D721Med (cell line): Measurements from ENCODE around the gene OR3A2.
"Not testable (repeated sequence)": the region's sequence is repeated elsewhere in the genome, so short reads cannot be mapped to it uniquely, and the experiment has no call there.

Source experiments
- DNase-seq: peaks from one replicate; pipeline ENCODE4 v3.0.0; 2011; ENCODE audit warnings: low spot score; ENCODE audit not compliant: insufficient read length
- FAIRE-seq: peaks from 2 replicates; lab custom pipeline; 2011; peaks lifted over from hg19 to GRCh38; lab: Jason Lieb, UNC
- CTCF ChIP-seq: IDR thresholded peaks from 2 replicates; pipeline ENCODE4 v1.5.1; 2012; ENCODE audit warnings: mild to moderate bottlenecking, control low read depth; ENCODE audit not compliant: insufficient read depth; ENCODE audit errors: missing control alignments

Gene OR3A2

GRCh38 chr17:3276126-3276525, 110.0 kb downstream of the OR3A2 start:
- FAIRE-seq (no peak), DNase-seq (no peak)
- no peak for TF ChIP-seq CTCF

DNA sequence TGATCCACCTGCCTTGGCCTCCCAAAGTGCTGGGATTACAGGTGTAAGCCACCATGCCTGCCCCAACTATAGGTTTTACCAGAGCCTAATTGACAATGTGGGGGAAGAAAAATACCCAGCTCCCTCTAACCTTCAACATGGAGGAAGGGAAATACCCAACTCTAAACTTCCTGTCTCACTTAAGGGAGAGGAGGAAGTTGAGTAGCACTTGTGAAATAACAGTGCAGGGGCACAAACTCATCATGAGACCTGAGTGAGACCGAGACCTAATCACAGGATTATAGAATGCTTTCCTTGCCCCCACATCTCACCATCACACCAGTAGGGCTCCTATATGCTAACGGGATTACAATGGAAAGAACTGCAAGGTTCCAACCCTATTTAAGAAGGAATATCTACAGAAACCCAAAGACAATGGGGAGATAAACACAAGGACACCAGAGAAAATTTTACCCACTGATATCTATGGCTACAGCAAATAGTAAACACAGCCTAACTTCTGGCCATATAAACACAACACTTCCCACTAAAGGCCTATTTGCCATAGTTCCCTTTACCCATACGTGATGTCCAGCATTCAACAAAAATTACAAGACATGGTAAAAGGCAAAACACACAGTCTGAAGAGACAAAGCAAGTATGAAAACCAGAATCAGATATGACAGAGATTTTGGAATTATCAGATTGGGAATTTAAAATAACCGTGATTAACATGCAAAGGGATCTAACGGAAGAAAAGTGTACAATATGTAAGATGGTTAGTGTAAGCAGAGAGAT, 114.8 kb downstream of the OR3A2 start:
- no peak for TF ChIP-seq CTCF
- FAIRE-seq (no peak), DNase-seq (no peak)

- FAIRE-seq, result no peak
- DNase-seq, result no peak
- TF ChIP-seq CTCF, result no peak
Observed at GRCh38 chr17:3260600-3260999, 125.5 kb downstream of the OR3A2 start.

GRCh38 chr17:3260163-3260562, 125.9 kb downstream of the OR3A2 start:
- DNase-seq (no peak), FAIRE-seq (no peak)
- no peak for TF ChIP-seq CTCF

DNA sequence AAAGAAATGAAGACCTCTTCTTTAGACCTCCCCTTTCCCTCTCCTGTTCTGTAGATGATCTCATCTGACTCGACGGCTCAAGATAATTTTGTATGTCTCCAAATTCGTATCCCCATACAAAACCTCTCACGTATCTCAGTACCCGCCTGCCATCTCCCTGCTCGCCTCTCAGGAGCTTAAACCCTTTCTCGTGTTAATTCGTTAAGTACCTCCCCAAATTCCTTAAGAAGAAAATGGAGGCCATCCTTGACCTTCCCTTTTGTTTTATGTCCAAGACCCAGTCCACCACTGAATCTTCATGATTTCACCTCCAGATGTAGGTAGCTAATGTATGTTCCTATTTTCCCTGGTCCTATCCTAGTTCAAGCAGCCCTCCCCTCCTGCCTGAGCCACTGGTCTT, 129.5 kb downstream of the OR3A2 start:
- TF ChIP-seq CTCF, result no peak
- no peak for DNase-seq
- FAIRE-seq, result no peak

GRCh38 chr17:3249013-3249412, 137.1 kb downstream of the OR3A2 start:
- not testable (repeated sequence) for FAIRE-seq, DNase-seq

- not testable (repeated sequence) for FAIRE-seq, DNase-seq
Observed at GRCh38 chr17:3244841-3245240, 141.3 kb downstream of the OR3A2 start.

- DNase-seq, FAIRE-seq: not testable (repeated sequence)
Observed at GRCh38 chr17:3241044-3241443, 145.1 kb downstream of the OR3A2 start.

- DNase-seq, FAIRE-seq: not testable (repeated sequence)
Observed at GRCh38 chr17:3238685-3239084, 147.4 kb downstream of the OR3A2 start.

GRCh38 chr17:3232300-3232699, 153.8 kb downstream of the OR3A2 start:
- not testable (repeated sequence) for FAIRE-seq

More at GRCh38 chr17:3232300-3232699, 153.8 kb downstream of the OR3A2 start:
- DNase-seq, result not testable (repeated sequence)
